ENCODE measurements around the gene TAP1. TPM values are rescaled to one million over a fixed set of nuclear protein-coding genes. Genes with fewer than 3 reads are reported as not detected.

The TAP1 gene
- total and polyA plus RNA-seq, 2 of the 4 experiments (the other 2 are of a cell fraction): 20.1 to 27.6 TPM

- no peak overlapping the region for H3K9ac ChIP-seq (ENCODE audit: low read depth, low read length)
- WGBS, 2 experiments (ENCODE audit: extremely low coverage in 2 of 2, insufficient read length in 1 of 2): no CpG with 5 or more reads among the region's 1 CpG
- H3K56ac ChIP-seq (ENCODE audit: extremely low read depth, insufficient read depth, low read length): no peak overlapping the region
- no peak overlapping the region for H2AK9ac ChIP-seq (replicated peaks; ENCODE audit: low read depth, low read length, poor library complexity)
- dilution Hi-C loops (cut with HindIII; ENCODE audit: low sequenced_read_pairs, unreplicated experiment): no loop called here
- H3K4me2 ChIP-seq (ENCODE audit: low read depth, low read length): no peak overlapping the region
- no peak overlapping the region for H3K27ac ChIP-seq (ENCODE audit: insufficient read depth, low read length)
- H4K20me1 ChIP-seq (ENCODE audit: insufficient read depth, low read length): no peaks in the 10 kb centered on the region
- H3K4ac ChIP-seq (ENCODE audit: low read depth, low read length): no peak overlapping the region
- H3K9me3 ChIP-seq (ENCODE audit: control insufficient read depth, insufficient read depth, low read length): no peaks in the 10 kb centered on the region
- H4K5ac ChIP-seq (ENCODE audit: low read depth, low read length): no peak overlapping the region
- no peak overlapping the region for H2BK120ac ChIP-seq (ENCODE audit: low read depth, low read length)
- ATAC-seq (ENCODE audit: low read depth) (no peak; the same call in 1 of the 2 replicates), DNase-seq (peak; percentile 82)
- H3K14ac ChIP-seq (replicated peaks; ENCODE audit: low read depth, low read length): no peak overlapping the region
- H4K8ac ChIP-seq (ENCODE audit: low read depth in 2 of 2, low read length in 2 of 2): no peak overlapping the region
- no peak overlapping the region for H3K4me3 ChIP-seq (ENCODE audit: insufficient read depth, low read depth, low read length)
- H2AFZ ChIP-seq (replicated peaks; ENCODE audit: low read length, poor library complexity): no peak overlapping the region
- no peak overlapping the region for H3K18ac ChIP-seq (ENCODE audit: low read depth, low read length)
- peaks cover 13% of the 10 kb centered on the region for H3K4me1 ChIP-seq (ENCODE audit: control insufficient read depth, insufficient read depth, low read length)
- no peak overlapping the region for H3K23ac ChIP-seq (ENCODE audit: low read depth, low read length)
- H3K27me3 ChIP-seq (ENCODE audit: control insufficient read depth, insufficient read depth, low read length): peaks cover 15% of the 10 kb centered on the region
- BruUV-seq (replicated peaks): no TSS peak
- H4K91ac ChIP-seq (ENCODE audit: insufficient read depth, low read depth, low read length): no peak overlapping the region
- no peaks in the 10 kb centered on the region for H3K36me3 ChIP-seq (ENCODE audit: control insufficient read depth, insufficient read depth, low read length)
- in situ Hi-C loops (cut with MboI; ENCODE audit: low sequenced_read_pairs): no loop called here
- H2BK20ac ChIP-seq (ENCODE audit: low read depth, low read length): no peak overlapping the region
- H3K9me1 ChIP-seq (ENCODE audit: insufficient read depth, low read length): no peaks in the 10 kb centered on the region
- ChIA-PET POLR2A (ENCODE audit: unreplicated experiment) (no interaction called here), CTCF (interaction anchor here (0.5 kb wide), 1 partner anchor 514 kb away, joined by 3 read pairs; no protein-coding TSS in a partner anchor)
- intact Hi-C loops (cut with micrococcal nuclease): no loop called here
- H2BK5ac ChIP-seq (ENCODE audit: low read depth, low read length, poor library complexity, severe bottlenecking): no peak overlapping the region
- TF ChIP-seq MXI1 (IDR thresholded peaks at IDR 0.05; ENCODE audit: borderline replicate concordance, low read depth, low read length) (no peak), BHLHE40 (IDR thresholded peaks at IDR 0.05; ENCODE audit: low read depth, low read length) (no peak), CHD1 (IDR thresholded peaks at IDR 0.05; ENCODE audit: low read depth, low read length) (no peak), SMC3 (IDR thresholded peaks at IDR 0.05; ENCODE audit: low read depth, low read length) (no peak), CTCF (conservative IDR thresholded peaks at IDR 0.05; ENCODE audit: low read depth, low read length) (no peak), RCOR1 (IDR thresholded peaks at IDR 0.05; ENCODE audit: insufficient replicate concordance, low read length) (no peak), NFE2L2 (IDR thresholded peaks at IDR 0.05; ENCODE audit: low read depth, low read length) (no peak), MAZ (IDR thresholded peaks at IDR 0.05; ENCODE audit: borderline replicate concordance, low read depth, low read length) (no peak), ELK1 (IDR thresholded peaks at IDR 0.05; ENCODE audit: borderline replicate concordance, low read depth, low read length) (no peak), RFX5 (IDR thresholded peaks at IDR 0.05; ENCODE audit: low read depth, low read length) (no peak), FOS (IDR thresholded peaks at IDR 0.05; ENCODE audit: low read depth, low read length) (no peak), RAD21 (IDR thresholded peaks at IDR 0.05; ENCODE audit: low read length) (no peak)
- H2AK5ac ChIP-seq (ENCODE audit: low read depth, low read length): no peak overlapping the region
- H3K79me1 ChIP-seq (ENCODE audit: low read depth in 1 of 2, low read length in 2 of 2): no peaks in the 10 kb centered on the region
- no peak overlapping the region for H2BK15ac ChIP-seq (ENCODE audit: low read depth, low read length)
Measured at GRCh38 chr6:32882879-32883250, 29.4 kb upstream of the TAP1 start.
